HG03354 (cell line): Measurements from ENCODE around the gene DSEL.

Source experiments
- ATAC-seq: cut with Tn5 transposase; IDR thresholded peaks from one replicate; pipeline ENCODE4 v1.9.1; 2021; ENCODE audit warnings: mild to moderate bottlenecking; ENCODE audit not compliant: unreplicated experiment, poor library complexity, severe bottlenecking

DSEL gene

GRCh38 chr18:67508146-67508545, 8.4 kb downstream of the DSEL start:
- no peak for ATAC-seq

DNA sequence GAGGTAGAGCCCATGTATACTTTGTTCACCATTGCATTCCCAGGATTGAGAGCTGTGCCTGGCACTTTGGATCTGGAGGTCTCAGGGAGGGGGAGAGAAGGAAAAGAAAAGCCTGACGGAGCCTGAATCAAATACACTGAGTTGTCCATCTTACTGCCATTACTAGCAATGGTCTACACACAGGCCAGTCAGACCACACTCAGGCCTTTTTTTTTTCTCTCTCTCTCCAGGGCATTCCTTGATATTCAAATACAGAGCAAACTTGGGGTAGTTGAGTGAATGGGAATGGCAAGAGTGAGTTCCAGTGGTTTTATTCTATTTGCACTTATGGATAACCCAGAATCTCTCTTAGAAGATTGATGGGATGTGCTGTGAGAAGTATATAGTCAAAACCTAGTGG, 11.8 kb downstream of the DSEL start:
- ATAC-seq: no peak

GRCh38 chr18:67500522-67501205, 15.9 kb downstream of the DSEL start:
- no peak for ATAC-seq

DNA sequence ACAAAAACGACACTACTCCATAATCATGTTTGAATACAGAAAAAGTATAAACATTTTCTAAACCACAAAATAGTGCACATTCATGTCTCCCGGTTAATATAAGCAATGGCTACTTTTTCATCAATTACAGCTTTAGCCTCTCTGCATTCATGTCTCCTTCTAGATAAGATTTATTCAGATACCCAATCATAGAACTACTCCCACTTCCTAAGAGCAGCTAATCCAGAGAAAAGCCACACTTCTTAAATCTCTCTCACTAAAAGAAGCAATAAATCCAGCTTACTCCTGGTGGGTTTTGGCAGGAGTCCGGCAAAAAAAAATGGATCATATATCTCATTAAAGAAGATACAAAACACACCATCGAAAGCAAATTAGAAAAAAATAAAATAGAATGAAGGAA, 20.1 kb downstream of the DSEL start:
- ATAC-seq: no peak

- ATAC-seq: no peak
Measured at GRCh38 chr18:67486534-67486933, 30.0 kb downstream of the DSEL start.

DNA sequence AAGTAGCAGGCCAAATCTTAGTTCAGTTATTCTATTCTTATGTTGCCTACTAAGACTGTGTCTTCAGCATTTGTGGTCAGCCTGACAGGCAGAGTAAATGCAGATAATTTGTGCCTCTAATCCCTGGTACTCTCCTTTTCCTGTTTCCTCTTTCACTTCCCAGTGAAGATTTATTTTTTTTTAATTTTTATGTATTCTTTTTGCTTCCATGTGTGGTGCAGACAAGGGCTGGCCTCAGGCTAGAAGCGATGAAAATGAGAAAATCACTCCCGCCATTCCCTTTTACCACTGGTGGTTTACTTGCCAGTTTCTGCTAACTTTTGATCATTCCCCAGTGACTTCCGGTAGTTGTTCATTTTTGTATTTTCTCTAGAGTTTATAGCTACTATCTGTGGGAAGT, 30.9 kb downstream of the DSEL start:
- ATAC-seq: no peak

- ATAC-seq: no peak
Measured at GRCh38 chr18:67484458-67484857, 32.1 kb downstream of the DSEL start.

GRCh38 chr18:67483952-67484351, 32.6 kb downstream of the DSEL start:
- no peak for ATAC-seq

GRCh38 chr18:67483237-67483636, 33.3 kb downstream of the DSEL start:
- no peak for ATAC-seq

DNA sequence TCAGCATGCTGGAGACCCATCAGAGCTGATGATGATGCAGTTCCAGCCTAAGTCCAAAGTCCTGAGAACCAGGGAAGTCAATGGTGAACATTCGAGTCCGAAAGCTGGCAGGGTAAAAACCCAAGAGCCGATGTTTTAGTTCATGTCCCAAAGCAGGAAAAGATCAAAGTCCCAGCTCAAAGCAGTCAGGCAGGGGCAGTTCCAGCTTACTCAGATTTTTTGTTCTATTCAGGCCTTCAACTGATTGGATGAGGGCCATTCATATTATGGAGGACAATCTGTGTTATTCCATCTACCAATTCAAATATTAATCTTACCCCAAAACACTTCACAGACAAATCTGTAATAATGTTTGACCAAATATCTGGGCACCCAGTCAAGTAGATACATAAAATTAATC, 38.3 kb downstream of the DSEL start:
- ATAC-seq: no peak

- no peak for ATAC-seq
Measured at GRCh38 chr18:67477522-67477921, 39.0 kb downstream of the DSEL start.

DNA sequence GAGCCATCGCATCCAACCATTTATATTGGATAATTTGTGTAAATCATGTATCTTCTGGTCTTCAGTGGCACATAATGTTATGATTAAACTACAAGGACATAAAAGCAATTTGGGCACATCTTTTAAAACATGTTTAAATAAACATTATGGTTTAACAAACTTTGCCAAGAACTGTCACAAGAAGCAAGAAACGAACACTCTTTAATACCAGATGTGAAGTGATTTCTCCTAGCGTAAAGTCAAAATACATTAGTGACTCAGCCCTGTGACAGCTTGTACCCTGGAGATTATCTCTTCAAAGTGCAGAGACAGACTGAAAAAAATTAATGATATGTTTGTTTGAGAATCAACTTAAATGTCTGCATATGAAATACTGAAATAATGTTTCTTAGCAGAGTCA, 39.9 kb downstream of the DSEL start:
- no peak for ATAC-seq

- no peak for ATAC-seq
Measured at GRCh38 chr18:67475673-67476072, 40.8 kb downstream of the DSEL start.

DNA sequence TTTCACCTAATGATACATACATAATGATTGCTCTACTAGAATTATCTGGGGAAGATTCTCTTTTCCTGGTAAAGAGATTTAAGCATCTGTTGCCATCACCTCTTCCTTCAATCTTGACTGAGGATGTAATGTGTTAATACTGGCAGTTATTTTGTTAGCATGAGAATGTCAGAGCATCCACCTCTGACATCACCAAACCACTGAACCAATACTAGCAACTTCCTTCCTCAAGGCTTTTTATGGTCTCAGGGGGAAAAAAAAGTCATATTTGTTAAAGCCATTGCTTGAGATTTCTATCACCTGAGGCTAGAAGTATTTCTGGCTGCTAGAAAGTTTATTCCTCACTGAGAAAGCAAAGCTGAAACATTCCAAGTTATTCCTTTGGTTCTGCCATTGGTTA, 48.5 kb downstream of the DSEL start:
- ATAC-seq: no peak

GRCh38 chr18:67467188-67467587, 49.3 kb downstream of the DSEL start:
- no peak for ATAC-seq

DNA sequence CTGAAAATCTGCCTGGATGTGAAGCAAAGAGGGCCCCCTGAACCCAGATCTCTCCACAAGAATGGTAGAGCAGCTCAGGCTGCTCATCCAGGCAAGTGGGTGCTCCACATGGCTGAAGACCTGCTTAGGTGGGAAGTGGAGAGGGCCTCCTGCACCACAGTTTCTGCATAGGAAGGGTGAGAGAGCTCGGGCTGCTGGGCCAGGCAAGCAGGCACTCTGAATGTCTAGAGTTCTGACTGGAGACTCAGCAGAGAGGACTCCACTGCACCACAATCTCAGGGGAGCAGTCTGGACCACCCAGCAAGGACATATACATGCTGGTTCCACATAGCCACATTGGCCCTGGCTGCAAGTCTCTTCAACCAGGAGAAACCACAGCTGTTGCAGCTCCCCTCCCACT, 52.0 kb downstream of the DSEL start:
- no peak for ATAC-seq

DNA sequence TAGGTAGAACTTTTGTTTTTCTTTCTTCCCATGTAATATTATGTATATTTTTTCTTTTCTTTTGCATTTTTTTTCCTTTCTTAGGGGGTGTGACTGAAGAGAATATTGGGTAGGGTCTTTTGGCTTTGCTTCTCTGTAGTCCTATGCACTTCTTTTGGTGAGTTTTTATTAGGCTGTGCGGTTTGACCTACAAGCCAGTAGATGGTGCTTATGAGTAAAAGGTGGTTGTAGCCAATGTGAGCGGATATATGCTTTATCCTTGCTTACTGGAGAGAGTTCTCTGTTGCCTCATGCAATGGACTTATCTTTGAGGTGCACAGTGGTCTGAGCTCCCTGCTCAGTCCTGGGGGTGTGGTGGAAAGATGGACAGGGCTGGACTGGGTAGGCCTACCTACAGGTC, 52.7 kb downstream of the DSEL start:
- ATAC-seq: no peak

GRCh38 chr18:67456711-67457110, 59.8 kb downstream of the DSEL start:
- no peak for ATAC-seq
